ENCODE results near the gene ECE2. TPM values are rescaled to one million over a fixed set of nuclear protein-coding genes. Genes with fewer than 3 reads are reported as not detected.

The ECE2 gene
- total RNA-seq, 2 experiments from 2014 or later, result not detected

- peak within 1 kb of the TSS; percentile 83 for H3K27ac ChIP-seq (ENCODE audit: low read depth, low read length, poor library complexity, severe bottlenecking)
- TSS peak; percentile 83 for BruUV-seq (replicated peaks)
- H3K79me2 ChIP-seq (ENCODE audit: insufficient read depth, low read depth, low read length), result peaks cover 13% of the 10 kb centered on the region
- TF ChIP-seq, protein P1, sequence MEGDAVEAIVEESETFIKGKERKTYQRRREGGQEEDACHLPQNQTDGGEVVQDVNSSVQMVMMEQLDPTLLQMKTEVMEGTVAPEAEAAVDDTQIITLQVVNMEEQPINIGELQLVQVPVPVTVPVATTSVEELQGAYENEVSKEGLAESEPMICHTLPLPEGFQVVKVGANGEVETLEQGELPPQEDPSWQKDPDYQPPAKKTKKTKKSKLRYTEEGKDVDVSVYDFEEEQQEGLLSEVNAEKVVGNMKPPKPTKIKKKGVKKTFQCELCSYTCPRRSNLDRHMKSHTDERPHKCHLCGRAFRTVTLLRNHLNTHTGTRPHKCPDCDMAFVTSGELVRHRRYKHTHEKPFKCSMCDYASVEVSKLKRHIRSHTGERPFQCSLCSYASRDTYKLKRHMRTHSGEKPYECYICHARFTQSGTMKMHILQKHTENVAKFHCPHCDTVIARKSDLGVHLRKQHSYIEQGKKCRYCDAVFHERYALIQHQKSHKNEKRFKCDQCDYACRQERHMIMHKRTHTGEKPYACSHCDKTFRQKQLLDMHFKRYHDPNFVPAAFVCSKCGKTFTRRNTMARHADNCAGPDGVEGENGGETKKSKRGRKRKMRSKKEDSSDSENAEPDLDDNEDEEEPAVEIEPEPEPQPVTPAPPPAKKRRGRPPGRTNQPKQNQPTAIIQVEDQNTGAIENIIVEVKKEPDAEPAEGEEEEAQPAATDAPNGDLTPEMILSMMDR (conservative IDR thresholded peaks at IDR 0.05; ENCODE audit: low read length), result no peak
- no peak for TF ChIP-seq EZH2phosphoT487 (IDR thresholded peaks at IDR 0.05; ENCODE audit: borderline replicate concordance, low read depth, low read length)
- intact Hi-C loops (cut with micrococcal nuclease; ENCODE audit: unreplicated experiment), result loop anchor here (1.0 to 5.0 kb wide), 4 partner anchors 51 to 114 kb away; partner anchors contain the start of genes ABCF3, EIF2B5 and PSMD2
- H3K4me2 ChIP-seq (ENCODE audit: low read length), result peak within 1 kb of the TSS; percentile 99
- peak within 1 kb of the TSS; percentile 98 for H2AFZ ChIP-seq (ENCODE audit: low read length)
- peak; percentile 92 for DNase-seq (ENCODE audit: low spot score)
- H3K4me3 ChIP-seq (ENCODE audit: low read depth, low read length, poor library complexity, severe bottlenecking), result peak within 1 kb of the TSS; percentile 81
- H3K9me2 ChIP-seq (ENCODE audit: insufficient read depth, low read length), result no peaks in the 10 kb centered on the region
- no peaks in the 10 kb centered on the region for H3K9me3 ChIP-seq (ENCODE audit: low read length)
- peaks cover 20% of the 10 kb centered on the region for H3K36me3 ChIP-seq (ENCODE audit: insufficient read depth, low read length)
- peaks cover 8% of the 10 kb centered on the region for H3K4me1 ChIP-seq (ENCODE audit: insufficient read depth, low read length, poor library complexity, severe bottlenecking)
- peaks cover 4% of the 10 kb centered on the region; the same call in 1 of the 2 replicates for H4K20me1 ChIP-seq (ENCODE audit: insufficient read depth, low read length)
- POLR2A ChIA-PET, result interaction anchor here (1.0 kb wide), 1 partner anchor 51 kb away, joined by 3 read pairs; no protein-coding TSS in a partner anchor
- CTCF ChIA-PET (ENCODE audit: unreplicated experiment), result interaction anchor here (1.4 kb wide), 1 partner anchor 89 kb away, joined by 3 read pairs; no protein-coding TSS in a partner anchor
Measured at GRCh38 chr3:184248454-184249411, 27.1 kb upstream of the ECE2 start, which contains the start of gene ALG3. Gene ALG3, minus strand, starts transcription at chr3:184248962. Its CDS starts 22 bp downstream, at chr3:184248940.

- Histone ChIP-seq H3K4me2 (ENCODE audit: low read length) (peak within 1 kb of the TSS; percentile 99), H2AFZ (ENCODE audit: low read length) (peak within 1 kb of the TSS; percentile 98), H3K4me1 (ENCODE audit: insufficient read depth, low read length, poor library complexity, severe bottlenecking) (peaks cover 8% of the 10 kb centered on the region), H3K4me3 (ENCODE audit: low read depth, low read length, poor library complexity, severe bottlenecking) (peak within 1 kb of the TSS; percentile 81), H4K20me1 (ENCODE audit: insufficient read depth, low read length) (peaks cover 4% of the 10 kb centered on the region; the same call in 1 of the 2 replicates), H3K9me3 (ENCODE audit: low read length) (no peaks in the 10 kb centered on the region), H3K9me2 (ENCODE audit: insufficient read depth, low read length) (no peaks in the 10 kb centered on the region), H3K27ac (ENCODE audit: low read depth, low read length, poor library complexity, severe bottlenecking) (peak within 1 kb of the TSS; percentile 83), H3K36me3 (ENCODE audit: insufficient read depth, low read length) (peaks cover 12% of the 10 kb centered on the region), H3K79me2 (ENCODE audit: insufficient read depth, low read depth, low read length) (peaks cover 13% of the 10 kb centered on the region)
- TF ChIP-seq EZH2phosphoT487 (IDR thresholded peaks at IDR 0.05; ENCODE audit: borderline replicate concordance, low read depth, low read length), result no peak
- TF ChIP-seq, protein P1 (conservative IDR thresholded peaks at IDR 0.05; ENCODE audit: low read length), result no peak
- ChIA-PET CTCF (ENCODE audit: unreplicated experiment) (interaction anchor here (0.8 to 1.4 kb wide), 2 partner anchors 90 to 353 kb away, joined by 3 read pairs; no protein-coding TSS in a partner anchor), POLR2A (interaction anchor here (0.8 kb wide), 1 partner anchor 67 kb away, joined by 3 read pairs; no protein-coding TSS in a partner anchor)
- DNase-seq (ENCODE audit: low spot score), result peak; percentile 98
- intact Hi-C loops (cut with micrococcal nuclease; ENCODE audit: unreplicated experiment), result loop anchor here (1.0 to 5.0 kb wide), 7 partner anchors 38 to 354 kb away; partner anchors contain the start of genes ABCF3, EIF2B5 and PSMD2
- BruUV-seq (replicated peaks), result no TSS peak
Measured at GRCh38 chr3:184249412-184250166, 26.2 kb upstream of the ECE2 start, which contains the start of gene EEF1AKMT4. Gene EEF1AKMT4, plus strand, starts transcription at chr3:184249672. Its CDS starts 23 bp downstream, at chr3:184249695.

All from OCI-LY7 (cell line).